HG03575 (cell line): Measurements from ENCODE around the gene PLXNA2.

Source experiments
- ATAC-seq: cut with Tn5 transposase; IDR thresholded peaks from one replicate; pipeline ENCODE4 v1.9.1; 2021; ENCODE audit not compliant: unreplicated experiment, insufficient number of reproducible peaks, low FRiP score; ENCODE audit errors: extremely low read depth

PLXNA2 gene

GRCh38 chr1:208136459-208137182 lies 107.6 kb downstream of the PLXNA2 start:
- ATAC-seq, result no peak

DNA sequence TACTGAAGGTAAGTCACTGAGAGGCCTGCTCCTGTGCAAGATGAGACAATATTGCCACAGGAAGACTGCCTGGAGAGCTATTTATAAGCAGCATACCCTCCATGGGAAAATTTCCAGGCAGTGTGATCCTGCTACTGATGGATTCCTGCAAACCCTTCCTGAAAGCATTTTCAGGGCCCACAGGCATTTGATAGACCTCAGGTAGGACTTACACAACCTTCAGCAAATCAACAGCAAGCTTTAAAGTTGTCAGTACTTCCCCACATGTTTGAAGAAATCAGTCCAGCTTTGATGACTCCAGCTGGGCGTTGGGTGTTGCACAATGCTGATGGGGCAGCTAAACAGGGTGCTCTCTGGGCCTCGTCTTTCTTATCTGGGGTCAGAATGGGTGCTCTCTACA lies 108.8 kb downstream of the PLXNA2 start:
- no peak for ATAC-seq

DNA sequence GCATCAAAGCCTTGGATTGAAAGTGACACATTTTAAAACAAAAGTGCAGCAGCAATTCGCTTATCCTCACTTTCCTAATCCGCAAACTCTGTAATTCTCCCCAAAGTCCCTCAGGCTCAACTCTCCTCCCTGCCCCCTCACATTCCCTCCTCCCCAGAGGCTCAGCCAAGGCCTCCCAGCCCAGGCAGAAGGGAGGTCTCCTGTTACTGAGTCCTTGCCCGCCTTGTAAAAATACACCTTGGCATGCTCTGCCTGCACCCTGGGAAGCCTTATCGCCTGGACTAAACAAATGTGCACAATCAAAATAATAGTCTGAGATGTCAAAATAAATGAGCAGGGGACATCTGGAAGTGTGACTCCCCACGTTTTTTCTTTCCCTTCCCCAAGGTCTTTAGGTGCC lies 109.7 kb downstream of the PLXNA2 start:
- no peak for ATAC-seq

DNA sequence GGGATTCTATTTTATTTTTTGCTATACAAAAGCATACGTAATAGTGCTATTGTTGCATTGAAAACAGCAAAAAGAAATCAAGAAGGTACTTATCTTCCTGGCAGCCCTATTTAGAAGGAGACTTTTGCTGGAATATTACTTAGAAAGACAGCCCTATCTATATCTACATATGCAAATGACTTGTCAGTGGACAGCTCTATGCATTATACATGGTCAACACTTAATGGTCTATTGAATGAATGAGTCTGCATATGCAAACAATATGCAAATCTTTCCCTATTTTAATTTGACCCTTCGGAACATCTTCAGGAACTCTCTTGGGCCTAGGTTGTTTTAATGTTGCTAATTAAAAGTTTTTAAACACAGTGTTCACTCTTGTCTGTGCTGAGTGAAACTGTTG lies 110.8 kb downstream of the PLXNA2 start:
- ATAC-seq, result no peak

DNA sequence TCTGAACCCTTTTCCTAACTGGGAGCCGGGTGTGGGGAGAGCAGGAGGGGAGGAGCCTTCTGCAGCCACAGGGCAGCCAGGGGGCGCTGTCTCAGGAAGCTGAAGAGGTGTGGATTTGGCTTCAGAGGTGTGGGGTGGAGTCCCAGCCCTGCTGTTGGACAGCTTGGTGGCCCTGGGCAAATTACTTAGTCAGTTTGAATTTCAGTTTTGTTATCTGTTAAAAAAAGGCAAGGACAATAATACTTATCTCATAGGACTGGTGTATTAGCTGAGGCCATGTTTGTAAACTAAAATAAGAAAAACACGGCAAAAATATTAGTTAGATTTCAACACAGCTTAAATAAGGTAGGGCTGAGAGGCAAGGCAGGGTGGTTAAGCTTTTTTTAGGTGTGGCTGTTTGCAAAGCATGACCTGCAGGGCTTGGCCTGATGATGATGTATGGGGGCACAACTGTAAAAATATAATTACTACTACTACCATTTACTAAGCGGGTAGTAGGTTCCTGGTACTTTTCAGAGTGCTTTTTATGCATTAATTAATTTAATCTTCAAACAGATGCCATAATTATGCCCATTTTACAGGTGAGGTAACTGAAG lies 111.8 kb downstream of the PLXNA2 start:
- ATAC-seq, result no peak

DNA sequence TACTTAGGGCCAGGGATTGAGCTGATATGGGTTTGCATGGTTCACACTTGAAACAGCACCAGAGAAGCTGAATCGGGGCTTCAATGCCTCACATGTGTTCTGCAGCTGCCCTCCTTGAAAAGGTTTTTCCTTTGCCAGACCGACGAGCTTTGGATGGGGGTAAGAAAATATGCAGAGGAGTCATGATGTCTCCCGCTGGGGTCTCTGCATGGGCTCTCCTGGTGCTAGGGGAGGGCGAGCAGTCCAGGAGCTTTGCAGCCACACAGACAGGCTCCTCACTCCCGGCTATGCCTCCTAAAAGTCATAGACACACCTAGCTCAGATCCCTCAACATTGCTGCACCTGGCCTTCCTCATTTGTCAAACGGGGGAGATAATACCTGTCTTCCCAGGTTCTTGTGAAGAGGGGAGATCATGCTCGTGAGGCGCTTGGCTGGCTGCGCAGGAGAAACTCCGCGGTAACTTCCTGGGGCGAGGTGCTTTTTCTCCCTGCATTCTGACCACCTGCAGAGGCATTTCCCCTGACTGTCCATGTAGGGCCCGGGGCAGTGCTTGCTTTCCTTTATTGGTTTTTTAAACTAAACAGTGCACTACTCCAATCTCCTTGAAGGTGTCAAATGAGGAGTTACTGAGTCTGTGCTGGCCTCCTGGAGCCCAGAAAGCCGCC lies 112.4 kb downstream of the PLXNA2 start:
- no peak for ATAC-seq

DNA sequence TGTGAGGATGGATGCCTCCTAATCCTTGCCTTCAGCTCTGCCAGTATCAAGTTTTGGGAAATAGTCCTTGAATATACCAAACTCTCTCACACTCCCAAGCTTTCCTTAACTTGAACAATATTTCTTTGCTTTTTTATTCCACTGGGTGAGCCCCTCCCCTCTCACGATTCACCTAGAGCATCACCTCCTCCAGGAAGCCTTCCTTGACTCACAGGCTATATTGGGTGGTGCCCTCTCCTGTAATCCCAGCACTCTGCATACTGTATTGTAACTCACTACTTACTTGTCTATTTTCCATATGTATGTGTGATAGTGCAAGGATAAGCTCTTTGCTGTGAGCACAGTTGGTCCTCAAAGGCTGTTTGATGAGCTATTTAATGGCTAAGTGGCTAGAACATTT lies 114.7 kb downstream of the PLXNA2 start:
- no peak for ATAC-seq

DNA sequence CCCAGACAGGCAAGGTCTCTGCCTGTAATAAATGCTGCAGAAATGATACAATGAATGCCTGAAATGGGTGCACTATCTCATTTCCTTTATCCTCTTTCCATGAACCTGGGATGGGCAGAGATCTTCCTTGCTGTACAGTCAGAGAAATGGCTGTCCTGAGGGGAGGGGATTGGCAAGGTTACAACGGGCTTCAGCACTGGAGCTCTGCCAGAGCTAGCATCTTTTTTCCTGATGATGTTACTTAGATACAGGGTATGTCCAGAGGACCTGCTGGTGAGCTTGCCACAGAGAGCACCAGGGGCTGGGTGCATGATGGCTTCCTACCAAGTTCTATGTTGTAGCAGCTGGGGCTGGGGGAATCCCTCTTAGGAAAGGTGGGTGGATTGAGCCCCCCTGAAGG lies 115.1 kb downstream of the PLXNA2 start:
- ATAC-seq, result no peak

DNA sequence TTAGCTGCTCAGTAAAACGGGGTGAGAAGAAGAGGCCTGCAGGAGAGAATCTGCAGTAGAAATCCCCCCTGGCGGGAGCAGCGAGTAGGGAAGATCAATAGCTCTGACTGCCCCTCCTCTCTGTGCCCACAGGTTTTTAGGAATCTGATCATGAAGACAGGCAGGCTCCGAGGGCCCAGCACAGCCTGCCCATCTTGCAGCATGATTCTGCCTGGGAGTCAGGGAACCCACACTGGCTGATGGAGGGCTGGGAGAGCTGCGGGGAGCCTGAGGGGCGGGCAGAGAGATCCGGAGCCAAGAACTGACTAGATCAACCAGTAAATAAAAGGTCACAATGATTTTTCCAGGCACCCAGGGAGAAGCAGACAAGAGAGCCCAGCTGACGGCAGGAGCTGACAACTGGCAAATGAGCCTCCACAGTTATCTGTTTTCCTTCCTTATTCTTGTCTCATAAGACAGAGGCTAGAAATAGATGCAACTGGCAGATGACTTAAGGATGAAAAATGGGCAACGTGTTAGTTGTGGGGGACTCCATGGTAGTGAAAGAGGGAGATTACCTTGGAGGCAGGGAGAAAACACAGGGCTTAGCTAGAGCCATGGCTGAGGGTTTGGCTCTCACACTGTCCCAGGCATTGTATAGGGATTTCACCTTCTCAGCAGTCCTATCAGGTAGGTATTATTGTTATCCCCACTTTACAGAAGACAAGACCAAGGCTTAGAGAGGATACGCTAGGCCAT lies 116.2 kb downstream of the PLXNA2 start:
- ATAC-seq, result no peak

DNA sequence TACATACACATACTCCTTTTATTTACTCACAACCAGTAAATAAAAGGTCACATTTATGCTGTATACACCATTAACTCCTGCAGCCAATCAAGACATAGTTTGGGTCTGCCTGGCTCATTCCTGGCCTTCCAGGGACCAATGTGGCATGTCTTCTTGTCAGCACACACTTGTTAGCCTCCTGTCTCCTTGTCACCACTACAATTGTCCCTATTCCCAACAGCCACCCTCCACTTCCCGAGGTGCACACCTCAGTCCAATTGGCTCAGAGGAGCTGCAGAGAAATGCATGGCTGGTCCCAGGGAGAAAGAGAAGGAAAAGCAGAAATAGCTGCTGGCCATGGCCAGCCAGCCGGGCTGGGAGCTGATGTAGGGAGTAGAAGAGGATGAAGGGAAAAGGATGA lies 116.9 kb downstream of the PLXNA2 start:
- no peak for ATAC-seq

DNA sequence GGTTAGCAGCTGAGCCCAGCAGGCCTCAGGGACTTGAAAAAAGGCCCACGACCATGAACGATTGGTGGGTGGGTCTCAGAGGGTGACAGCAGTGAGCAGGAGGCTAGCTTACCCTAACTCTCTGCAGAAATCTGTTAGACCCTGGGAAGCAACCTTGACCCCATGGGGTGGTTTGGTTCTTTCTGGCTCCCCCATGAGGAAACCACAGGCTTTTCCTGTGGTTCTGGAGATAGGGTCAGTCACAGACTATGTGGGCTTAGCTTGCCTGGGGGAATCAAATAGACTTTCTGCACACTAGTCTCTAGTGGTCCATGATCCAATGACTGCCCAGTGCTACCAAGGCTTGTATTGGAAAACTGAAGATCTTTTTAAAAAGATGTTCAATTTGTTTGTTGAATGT lies 118.1 kb downstream of the PLXNA2 start:
- no peak for ATAC-seq

GRCh38 chr1:208122612-208123358 lies 121.4 kb downstream of the PLXNA2 start:
- no peak for ATAC-seq

GRCh38 chr1:208121813-208122364 lies 122.3 kb downstream of the PLXNA2 start:
- ATAC-seq, result no peak

- no peak for ATAC-seq
Observed at GRCh38 chr1:208120431-208120790, 123.8 kb downstream of the PLXNA2 start.

GRCh38 chr1:208118841-208119606 lies 125.2 kb downstream of the PLXNA2 start:
- ATAC-seq, result no peak

DNA sequence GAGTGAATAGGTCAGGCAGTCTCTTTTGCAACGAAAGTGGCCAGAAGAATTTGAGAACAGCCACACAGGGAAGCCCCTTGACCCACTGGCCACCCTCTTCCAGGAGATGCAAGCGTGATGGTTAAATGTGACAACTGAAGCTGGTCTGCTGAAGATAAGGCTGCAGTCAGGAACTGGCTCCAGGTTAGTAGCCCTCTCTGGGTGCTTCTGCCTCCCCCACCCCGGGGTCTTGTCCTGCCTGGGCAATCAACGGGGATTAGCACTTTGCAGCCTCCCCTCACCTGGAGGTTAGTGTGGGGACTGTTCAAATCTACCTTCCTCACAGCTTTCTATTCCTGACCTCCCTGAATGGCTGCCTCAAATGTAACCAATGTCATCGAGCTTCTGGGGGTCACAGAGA lies 125.9 kb downstream of the PLXNA2 start:
- no peak for ATAC-seq

DNA sequence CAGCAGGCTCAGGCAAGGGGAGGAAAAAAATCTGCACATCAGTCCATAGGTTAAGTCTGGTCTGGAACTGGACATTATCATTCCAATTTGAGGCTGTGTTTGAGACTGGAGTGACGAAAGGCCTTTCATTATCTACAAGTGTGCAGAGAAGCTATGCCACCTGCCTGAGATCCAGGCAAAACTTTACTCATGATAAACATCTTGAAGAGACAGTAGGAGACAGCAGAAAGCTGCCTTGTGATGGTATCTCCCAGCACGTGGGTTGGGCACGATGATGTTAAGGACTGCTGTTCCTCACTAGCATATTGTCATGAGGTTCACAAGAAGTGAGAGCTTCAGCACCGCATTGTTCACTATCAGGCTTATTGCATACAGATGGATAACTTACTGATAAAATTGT lies 126.4 kb downstream of the PLXNA2 start:
- no peak for ATAC-seq

GRCh38 chr1:208117409-208117808 lies 126.8 kb downstream of the PLXNA2 start:
- no peak for ATAC-seq
